ENCODE measurements around the gene CASK. TPM values are rescaled to one million over a fixed set of nuclear protein-coding genes. Genes with fewer than 3 reads are reported as not detected.

Gene CASK
- total and polyA plus RNA-seq, 2 of the 13 experiments (the other 11 are each of a cell fraction or from before 2014, with no cell fraction given), result 14.5 to 16.0 TPM

GRCh38 chrX:41822892-41823291 lies 100.5 kb downstream of the CASK start (continued):
- TF ChIP-seq, protein P1, sequence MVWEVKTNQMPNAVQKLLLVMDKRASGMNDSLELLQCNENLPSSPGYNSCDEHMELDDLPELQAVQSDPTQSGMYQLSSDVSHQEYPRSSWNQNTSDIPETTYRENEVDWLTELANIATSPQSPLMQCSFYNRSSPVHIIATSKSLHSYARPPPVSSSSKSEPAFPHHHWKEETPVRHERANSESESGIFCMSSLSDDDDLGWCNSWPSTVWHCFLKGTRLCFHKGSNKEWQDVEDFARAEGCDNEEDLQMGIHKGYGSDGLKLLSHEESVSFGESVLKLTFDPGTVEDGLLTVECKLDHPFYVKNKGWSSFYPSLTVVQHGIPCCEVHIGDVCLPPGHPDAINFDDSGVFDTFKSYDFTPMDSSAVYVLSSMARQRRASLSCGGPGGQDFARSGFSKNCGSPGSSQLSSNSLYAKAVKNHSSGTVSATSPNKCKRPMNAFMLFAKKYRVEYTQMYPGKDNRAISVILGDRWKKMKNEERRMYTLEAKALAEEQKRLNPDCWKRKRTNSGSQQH (CRISPR knock-in tag; IDR thresholded peaks at IDR 0.05; ENCODE audit: low read depth), result no peak
- TF ChIP-seq ZNF563 (CRISPR knock-in tag; IDR thresholded peaks at IDR 0.05) (no peak), ZSCAN21 (CRISPR knock-in tag; IDR thresholded peaks at IDR 0.05; ENCODE audit: borderline replicate concordance) (no peak), PLSCR1 (CRISPR knock-in tag; IDR thresholded peaks at IDR 0.05; ENCODE audit: borderline replicate concordance) (no peak)

GRCh38 chrX:41808047-41808446 lies 115.3 kb downstream of the CASK start:
- no peak overlapping the region for H2AFZ ChIP-seq (ENCODE audit: low read length)
- H3K9me3 ChIP-seq (ENCODE audit: low read length), result no peaks in the 10 kb centered on the region
- no TSS peak for BruUV-seq (replicated peaks)
- H3K27ac ChIP-seq (ENCODE audit: extremely low read length, insufficient read depth, low read length), result no peak overlapping the region
- no peaks in the 10 kb centered on the region for H3K27me3 ChIP-seq (ENCODE audit: control insufficient read depth in 1 of 2, insufficient read depth in 2 of 2, low read length in 2 of 2)
- H3K4me1 ChIP-seq (ENCODE audit: insufficient read depth, low read length), result no peaks in the 10 kb centered on the region
- H3K36me3 ChIP-seq (replicated peaks in 1 of 2; ENCODE audit: control insufficient read depth in 1 of 2, insufficient read depth in 2 of 2, low read length in 2 of 2), result no peaks in the 10 kb centered on the region
- 100% methylated on average over 3 of the region's 5 CpGs for WGBS (ENCODE audit: low lambda C conversion rate)
- TF ChIP-seq JDP2 (CRISPR knock-in tag; IDR thresholded peaks at IDR 0.05; ENCODE audit: borderline replicate concordance) (no peak), KDM1A (CRISPR knock-in tag; IDR thresholded peaks at IDR 0.05) (no peak), TOE1 (CRISPR knock-in tag; IDR thresholded peaks at IDR 0.05) (no peak), IRF2 (CRISPR knock-in tag; IDR thresholded peaks at IDR 0.05) (no peak), ZNF629 (CRISPR knock-in tag; conservative IDR thresholded peaks at IDR 0.05) (no peak), FOXJ3 (CRISPR knock-in tag; IDR thresholded peaks at IDR 0.05; ENCODE audit: borderline replicate concordance) (no peak), ATF6 (CRISPR knock-in tag; conservative IDR thresholded peaks at IDR 0.05) (no peak), ZNF329 (CRISPR knock-in tag; IDR thresholded peaks at IDR 0.05; ENCODE audit: low read depth) (no peak), HOXA5 (CRISPR knock-in tag; IDR thresholded peaks at IDR 0.05) (no peak), ZNF496 (CRISPR knock-in tag; IDR thresholded peaks at IDR 0.05; ENCODE audit: insufficient replicate concordance) (no peak), JUNB (CRISPR knock-in tag; IDR thresholded peaks at IDR 0.05; ENCODE audit: borderline replicate concordance) (no peak)
- ChIA-PET POLR2A (no interaction called here), CTCF (ENCODE audit: low intra/inter-chr PET ratio, low total read pairs) (no interaction called here)
- no peak overlapping the region for H3K4me3 ChIP-seq (replicated peaks in 1 of 3; ENCODE audit: insufficient read depth in 1 of 3, low read depth in 2 of 3, low read length in 3 of 3)
- no peak for FAIRE-seq
- intact Hi-C loops (cut with micrococcal nuclease; ENCODE audit: unreplicated experiment) (no loop called here), in situ Hi-C loops (cut with HindIII; ENCODE audit: extremely low pct_ligation_motif_present, low pct_unique_long_range_greater_than_20kb) (no loop called here)
- no peak for ATAC-seq
- no peak overlapping the region for H3K4me2 ChIP-seq (ENCODE audit: low read depth, low read length)
- no peaks in the 10 kb centered on the region for H4K20me1 ChIP-seq (ENCODE audit: insufficient read depth, low read length)
- no peak overlapping the region for H3K9ac ChIP-seq (ENCODE audit: insufficient read depth, low read depth, low read length)
- DNase-seq (ENCODE audit: low spot score), result no peak
- no peaks in the 10 kb centered on the region for H3K79me2 ChIP-seq (ENCODE audit: insufficient read depth, low read length)

Data from HepG2 (cell line).